Measurements from ENCODE around the gene DSCAM.

- TF ChIP-seq EZH2 (IDR thresholded peaks at IDR 0.05; ENCODE audit: insufficient read depth, poor library complexity, severe bottlenecking) (no peak), EZH2phosphoT487 (IDR thresholded peaks at IDR 0.05; ENCODE audit: insufficient read depth, low read depth) (no peak)
These were observed 315.9 kb downstream of the DSCAM start for GRCh38 chr21:40531016-40531415.
